Measurements from ENCODE around the gene AHNAK2.

Gene AHNAK2

DNA sequence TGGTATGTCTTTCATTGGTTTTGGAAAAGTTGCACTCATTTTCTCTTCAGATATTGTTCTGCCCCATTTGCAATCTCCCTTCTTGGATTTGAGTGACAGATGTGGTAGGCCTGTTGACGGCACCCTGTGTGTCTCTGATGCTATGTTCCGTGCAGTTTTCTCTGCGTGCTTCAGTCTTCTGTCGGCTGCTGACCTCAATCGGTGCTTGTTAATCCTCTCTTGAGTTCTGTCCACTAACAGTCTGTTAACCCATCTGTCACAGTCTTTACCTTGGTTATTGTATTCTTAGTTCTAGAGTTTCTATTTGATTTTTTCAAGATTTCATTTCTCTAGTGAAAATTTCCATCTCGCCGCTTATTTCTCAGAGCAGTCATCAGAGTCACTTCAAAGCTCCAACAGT, 74.2 kb downstream of the AHNAK2 start:
- H3K27ac ChIP-seq = no peak overlapping the region
- H3K4me3 ChIP-seq = no peak overlapping the region
- no peak for DNase-seq
- H3K4me1 ChIP-seq = no peaks in the 10 kb centered on the region
- TF ChIP-seq, protein P1, sequence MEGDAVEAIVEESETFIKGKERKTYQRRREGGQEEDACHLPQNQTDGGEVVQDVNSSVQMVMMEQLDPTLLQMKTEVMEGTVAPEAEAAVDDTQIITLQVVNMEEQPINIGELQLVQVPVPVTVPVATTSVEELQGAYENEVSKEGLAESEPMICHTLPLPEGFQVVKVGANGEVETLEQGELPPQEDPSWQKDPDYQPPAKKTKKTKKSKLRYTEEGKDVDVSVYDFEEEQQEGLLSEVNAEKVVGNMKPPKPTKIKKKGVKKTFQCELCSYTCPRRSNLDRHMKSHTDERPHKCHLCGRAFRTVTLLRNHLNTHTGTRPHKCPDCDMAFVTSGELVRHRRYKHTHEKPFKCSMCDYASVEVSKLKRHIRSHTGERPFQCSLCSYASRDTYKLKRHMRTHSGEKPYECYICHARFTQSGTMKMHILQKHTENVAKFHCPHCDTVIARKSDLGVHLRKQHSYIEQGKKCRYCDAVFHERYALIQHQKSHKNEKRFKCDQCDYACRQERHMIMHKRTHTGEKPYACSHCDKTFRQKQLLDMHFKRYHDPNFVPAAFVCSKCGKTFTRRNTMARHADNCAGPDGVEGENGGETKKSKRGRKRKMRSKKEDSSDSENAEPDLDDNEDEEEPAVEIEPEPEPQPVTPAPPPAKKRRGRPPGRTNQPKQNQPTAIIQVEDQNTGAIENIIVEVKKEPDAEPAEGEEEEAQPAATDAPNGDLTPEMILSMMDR (IDR thresholded peaks at IDR 0.05) = no peak
- H3K9me3 ChIP-seq = no peaks in the 10 kb centered on the region
- intact Hi-C loops (cut with DNase I; ENCODE audit: low total_unique reads) = no loop called here
- H3K36me3 ChIP-seq = no peaks in the 10 kb centered on the region
- H3K27me3 ChIP-seq = peaks cover 0 to 12% of the 10 kb centered on the region in 2 donors

DNA sequence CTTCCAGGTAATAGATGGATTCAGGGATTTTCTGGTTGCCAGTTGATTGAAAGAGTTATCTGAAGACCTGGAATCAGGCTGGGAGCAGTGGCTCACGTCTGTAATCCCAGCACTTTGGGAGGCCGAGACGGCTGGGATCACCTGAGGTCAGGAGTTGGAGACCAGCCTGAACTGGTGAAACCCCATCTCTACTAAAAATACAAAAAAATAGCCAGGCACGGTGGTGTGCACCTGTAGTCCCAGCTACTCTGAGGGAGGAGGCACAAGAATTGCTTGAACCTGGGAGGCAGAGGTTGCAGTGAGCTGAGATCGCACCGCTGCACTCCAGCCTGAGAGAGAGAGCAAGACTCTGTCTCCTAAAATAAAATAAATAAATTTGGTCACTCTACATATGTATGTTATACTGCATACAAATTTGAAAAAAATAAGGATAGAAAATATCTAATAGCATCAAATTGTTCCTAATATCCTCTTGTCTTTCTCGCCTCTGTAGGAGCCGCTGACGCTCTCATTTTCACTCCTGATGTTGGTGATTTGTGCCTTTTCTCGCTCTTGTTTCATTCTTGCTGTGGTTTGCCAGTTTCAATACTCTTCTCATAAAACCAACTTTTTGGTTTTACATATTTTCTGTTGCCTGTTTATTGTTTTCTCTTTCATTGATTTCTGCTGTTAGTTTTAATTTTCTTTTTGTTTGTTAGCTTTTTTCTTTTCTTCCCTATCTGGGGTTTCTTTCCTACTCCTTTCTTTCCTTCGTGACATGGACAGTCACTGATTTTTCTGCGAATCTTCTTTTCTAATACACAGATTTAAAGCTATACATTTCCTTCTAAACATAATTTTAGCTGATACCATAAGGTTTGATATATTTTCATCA, 77.3 kb downstream of the AHNAK2 start:
- Histone ChIP-seq H3K27me3 (peaks cover 0 to 12% of the 10 kb centered on the region in 2 donors), H3K36me3 (no peaks in the 10 kb centered on the region), H3K27ac (no peak overlapping the region), H3K9me3 (no peaks in the 10 kb centered on the region), H3K4me1 (peaks cover 0 to 8% (median 3%) of the 10 kb centered on the region in 4 donors), H3K4me3 (no peak overlapping the region)
- intact Hi-C loops (cut with DNase I; ENCODE audit: low total_unique reads) = no loop called here
- no peak for DNase-seq
- TF ChIP-seq, protein P1 (IDR thresholded peaks at IDR 0.05) = no peak

DNA sequence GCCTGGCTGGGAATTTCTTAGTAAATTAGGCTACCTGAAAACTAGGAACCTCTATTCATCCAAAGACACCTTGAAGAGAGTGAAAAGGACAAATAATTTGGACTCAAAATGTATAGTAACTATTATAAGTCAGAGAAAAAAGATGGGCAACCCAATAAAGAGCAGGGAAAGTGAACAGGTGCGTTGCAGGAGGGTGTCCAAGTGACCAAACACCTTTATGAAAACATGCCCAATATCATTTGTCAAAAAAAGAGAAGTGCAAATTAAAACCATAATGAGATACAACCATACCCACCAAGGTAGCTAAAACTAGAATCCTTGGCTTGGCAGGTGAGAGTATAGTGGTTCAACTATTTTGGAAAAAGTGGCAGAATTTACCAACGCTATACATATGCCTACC, 78.4 kb downstream of the AHNAK2 start:
- no peak for DNase-seq

DNA sequence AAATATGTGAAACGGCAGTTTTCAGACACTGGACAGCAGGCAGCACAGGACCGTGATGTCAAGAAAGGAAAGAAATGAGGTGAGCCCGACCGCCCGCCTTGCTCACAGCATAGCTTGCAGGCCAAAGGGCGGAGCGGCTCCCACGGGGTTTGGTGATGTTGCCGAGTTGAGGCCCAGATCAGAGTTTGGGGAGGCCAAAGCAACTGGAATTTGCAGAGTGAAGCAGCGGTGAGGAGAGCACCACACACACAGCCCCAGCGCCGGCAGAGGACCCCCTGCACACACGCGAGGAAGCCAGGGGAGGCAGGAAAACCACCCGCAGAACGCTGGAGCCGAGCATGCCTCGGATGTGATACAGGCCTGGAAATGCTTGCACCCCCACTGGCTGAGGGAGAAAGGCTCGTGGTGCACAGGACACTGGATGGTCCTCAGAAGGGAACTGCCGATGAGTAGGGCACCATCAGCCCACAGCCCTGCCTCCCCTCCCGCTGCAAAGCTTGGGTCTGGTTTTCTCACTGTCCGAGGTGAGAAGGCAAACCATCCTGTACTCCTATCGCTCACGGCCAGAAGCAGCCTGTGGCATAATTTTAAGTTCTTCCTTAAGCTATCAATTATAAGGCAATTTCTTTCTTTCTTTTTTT, 79.2 kb downstream of the AHNAK2 start:
- Histone ChIP-seq H3K27me3 (no peaks in the 10 kb centered on the region), H3K4me1 (peaks cover 0 to 21% (median 10%) of the 10 kb centered on the region in 4 donors), H3K27ac (no peak overlapping the region), H3K4me3 (no peak overlapping the region), H3K9me3 (no peaks in the 10 kb centered on the region), H3K36me3 (peaks cover 0 to 13% (median 5%) of the 10 kb centered on the region in 3 donors)
- intact Hi-C loops (cut with DNase I; ENCODE audit: low total_unique reads) = no loop called here
- DNase-seq = no peak
- TF ChIP-seq, protein P1 (IDR thresholded peaks at IDR 0.05) = no peak

More for the DNA sequence above, 78.4 kb downstream of the AHNAK2 start:
- Histone ChIP-seq H3K4me3 (no peak overlapping the region), H3K4me1 (peaks cover 0 to 19% (median 10%) of the 10 kb centered on the region in 4 donors), H3K27ac (no peak overlapping the region), H3K27me3 (peaks cover 0 to 5% of the 10 kb centered on the region in 2 donors), H3K9me3 (no peaks in the 10 kb centered on the region), H3K36me3 (peaks cover 0 to 5% (median 1%) of the 10 kb centered on the region in 3 donors)
- TF ChIP-seq, protein P1 (IDR thresholded peaks at IDR 0.05) = no peak
- intact Hi-C loops (cut with DNase I; ENCODE audit: low total_unique reads) = no loop called here

DNA sequence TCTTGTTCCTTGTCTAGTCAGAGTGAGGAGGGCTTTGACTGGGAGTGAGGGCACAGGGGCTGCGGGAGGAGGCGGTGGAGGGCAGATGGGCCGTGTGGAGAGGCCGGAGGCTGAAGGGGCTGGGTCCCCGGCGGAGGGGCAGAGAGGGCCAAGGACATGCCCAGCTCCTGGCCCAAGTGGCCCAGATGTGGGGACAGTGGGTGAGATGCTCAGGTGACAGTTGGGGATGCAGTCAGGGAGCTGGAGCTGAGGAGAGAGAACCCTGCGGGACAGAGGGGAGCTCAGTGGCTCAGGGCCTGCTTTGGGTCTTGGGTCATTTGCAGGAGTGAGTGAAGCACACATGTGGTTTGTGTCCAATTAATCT, 80.0 kb downstream of the AHNAK2 start:
- TF ChIP-seq, protein P1 (IDR thresholded peaks at IDR 0.05) = no peak
- peaks cover 0 to 21% (median 10%) of the 10 kb centered on the region in 4 donors for H3K4me1 ChIP-seq
- no peaks in the 10 kb centered on the region for H3K9me3 ChIP-seq
- H3K27me3 ChIP-seq = no peaks in the 10 kb centered on the region
- H3K36me3 ChIP-seq = peaks cover 0 to 21% (median 5%) of the 10 kb centered on the region in 3 donors
- DNase-seq = no peak
- no peak overlapping the region for H3K4me3 ChIP-seq
- H3K27ac ChIP-seq = no peak overlapping the region
- intact Hi-C loops (cut with DNase I; ENCODE audit: low total_unique reads) = no loop called here
